Osteocyte (in vitro differentiated cells): ENCODE data around the gene FTSJ3. TPM values are rescaled to one million over a fixed set of nuclear protein-coding genes. Genes with fewer than 3 reads are reported as not detected.

Experiments
- DNase-seq: peaks from one replicate; pipeline ENCODE4 v3.0.0; 2021; ENCODE audit warnings: mixed read lengths; ENCODE audit not compliant: unreplicated experiment; ENCODE audit errors: extremely low spot score
- H3K27ac Mint-ChIP-seq: one replicate; pipeline ENCODE4 v1.8.0; 2021; ENCODE audit warnings: mild to moderate bottlenecking, mixed read lengths; ENCODE audit not compliant: unreplicated experiment
- H3K27me3 Mint-ChIP-seq: one replicate; pipeline ENCODE4 v1.8.0; 2021; ENCODE audit warnings: mixed read lengths; ENCODE audit not compliant: unreplicated experiment
- H3K36me3 Mint-ChIP-seq: one replicate; pipeline ENCODE4 v1.8.0; 2021; ENCODE audit warnings: mixed read lengths; ENCODE audit not compliant: unreplicated experiment
- H3K4me1 Mint-ChIP-seq: one replicate; pipeline ENCODE4 v1.8.0; 2021; ENCODE audit warnings: mixed read lengths; ENCODE audit not compliant: unreplicated experiment
- H3K4me3 Mint-ChIP-seq: one replicate; pipeline ENCODE4 v1.8.0; 2021; ENCODE audit warnings: mild to moderate bottlenecking, moderate library complexity, mixed read lengths; ENCODE audit not compliant: unreplicated experiment
- H3K9me3 Mint-ChIP-seq: one replicate; pipeline ENCODE4 v1.8.0; 2021; ENCODE audit warnings: mixed read lengths; ENCODE audit not compliant: unreplicated experiment
- CTCF ChIP-seq: fragments of 200-600 bp; sonication (generic); IDR thresholded peaks from 2 replicates; pipeline ENCODE4 v1.5.0; 2021; ENCODE audit warnings: antibody characterized with exemption, mild to moderate bottlenecking, moderate library complexity
- total RNA-seq: library from RNA; stranded (reverse); gene quantifications from 2 replicates; pipeline ENCODE4 v1.2.1, GENCODE V29; 2021

The FTSJ3 gene
- total RNA-seq, 1 donor from 2014 or later: 36.1 TPM

GRCh38 chr17:63834431-63835166 is 7.1 kb upstream of the FTSJ3 start:
- Mint-ChIP-seq H3K4me3 (no peak overlapping the region), H3K27me3 (no peaks in the 10 kb centered on the region), H3K27ac (peak overlapping the region; percentile 62), H3K4me1 (peaks cover 15% of the 10 kb centered on the region), H3K9me3 (no peaks in the 10 kb centered on the region), H3K36me3 (peaks cover 49% of the 10 kb centered on the region)
- peak; percentile 65 for TF ChIP-seq CTCF
- DNase-seq: no peak

GRCh38 chr17:63833741-63834373 is 6.4 kb upstream of the FTSJ3 start:
- H3K27me3 Mint-ChIP-seq: no peaks in the 10 kb centered on the region
- peaks cover 53% of the 10 kb centered on the region for H3K36me3 Mint-ChIP-seq
- no peaks in the 10 kb centered on the region for H3K9me3 Mint-ChIP-seq
- H3K4me3 Mint-ChIP-seq: no peak overlapping the region
- peaks cover 14% of the 10 kb centered on the region for H3K4me1 Mint-ChIP-seq
- TF ChIP-seq CTCF: no peak
- no peak for DNase-seq
- H3K27ac Mint-ChIP-seq: no peak overlapping the region

GRCh38 chr17:63833026-63833740 is 5.7 kb upstream of the FTSJ3 start:
- Mint-ChIP-seq H3K4me1 (peaks cover 13% of the 10 kb centered on the region), H3K27me3 (no peaks in the 10 kb centered on the region), H3K4me3 (no peak overlapping the region), H3K27ac (no peak overlapping the region), H3K36me3 (peaks cover 53% of the 10 kb centered on the region), H3K9me3 (no peaks in the 10 kb centered on the region)
- no peak for TF ChIP-seq CTCF
- DNase-seq: no peak

- H3K27me3 Mint-ChIP-seq: no peaks in the 10 kb centered on the region
- no peak for DNase-seq
- H3K27ac Mint-ChIP-seq: no peak overlapping the region
- no peak for TF ChIP-seq CTCF
- H3K36me3 Mint-ChIP-seq: peaks cover 53% of the 10 kb centered on the region
- H3K4me1 Mint-ChIP-seq: peaks cover 13% of the 10 kb centered on the region
- H3K9me3 Mint-ChIP-seq: no peaks in the 10 kb centered on the region
- H3K4me3 Mint-ChIP-seq: no peak overlapping the region
Measured at GRCh38 chr17:63832455-63832854, 5.0 kb upstream of the FTSJ3 start.

GRCh38 chr17:63832014-63832413 is 4.6 kb upstream of the FTSJ3 start:
- H3K4me3 Mint-ChIP-seq: no peak overlapping the region
- H3K9me3 Mint-ChIP-seq: no peaks in the 10 kb centered on the region
- no peak overlapping the region for H3K27ac Mint-ChIP-seq
- TF ChIP-seq CTCF: no peak
- H3K36me3 Mint-ChIP-seq: peaks cover 50% of the 10 kb centered on the region
- H3K27me3 Mint-ChIP-seq: no peaks in the 10 kb centered on the region
- no peak for DNase-seq
- H3K4me1 Mint-ChIP-seq: peaks cover 13% of the 10 kb centered on the region
